WERI-Rb-1 (cell line): Measurements from ENCODE around the gene TKFC.

ENCODE experiments used
- DNase-seq: peaks from one replicate; pipeline ENCODE4 v3.0.0-alpha.2; 2020
- H3K27ac ChIP-seq: fragments of 250-450 bp; sonication (Bioruptor Pico); 2 replicates; pipeline ENCODE4 v1.5.1; 2020; ENCODE audit warnings: mild to moderate bottlenecking, moderate library complexity
- H3K27me3 ChIP-seq: fragments of 250-450 bp; sonication (Bioruptor Pico); 2 replicates; pipeline ENCODE4 v1.5.1; 2021; ENCODE audit warnings: mild to moderate bottlenecking, low read depth, moderate library complexity; ENCODE audit not compliant: insufficient read depth, severe bottlenecking
- H3K36me3 ChIP-seq: fragments of 250-450 bp; sonication (Bioruptor Pico); 2 replicates; pipeline ENCODE4 v1.5.1; 2020; ENCODE audit warnings: mild to moderate bottlenecking, moderate library complexity
- H3K4me3 ChIP-seq: 2 replicates; pipeline ENCODE4 v1.5.1; 2011; ENCODE audit warnings: low read depth, mild to moderate bottlenecking, control low read depth, low read length
- H3K9me3 ChIP-seq: fragments of 250-450 bp; sonication (Bioruptor Pico); 2 replicates; pipeline ENCODE4 v1.5.1; 2021; ENCODE audit warnings: mild to moderate bottlenecking, moderate library complexity; ENCODE audit not compliant: severe bottlenecking
- TF ChIP-seq, protein P1 (sequence below): IDR thresholded peaks from 2 replicates; pipeline ENCODE4 v1.5.1; 2011; ENCODE audit warnings: low read depth, mild to moderate bottlenecking, control low read depth, inconsistent platforms, low read length

Gene TKFC, protein sequence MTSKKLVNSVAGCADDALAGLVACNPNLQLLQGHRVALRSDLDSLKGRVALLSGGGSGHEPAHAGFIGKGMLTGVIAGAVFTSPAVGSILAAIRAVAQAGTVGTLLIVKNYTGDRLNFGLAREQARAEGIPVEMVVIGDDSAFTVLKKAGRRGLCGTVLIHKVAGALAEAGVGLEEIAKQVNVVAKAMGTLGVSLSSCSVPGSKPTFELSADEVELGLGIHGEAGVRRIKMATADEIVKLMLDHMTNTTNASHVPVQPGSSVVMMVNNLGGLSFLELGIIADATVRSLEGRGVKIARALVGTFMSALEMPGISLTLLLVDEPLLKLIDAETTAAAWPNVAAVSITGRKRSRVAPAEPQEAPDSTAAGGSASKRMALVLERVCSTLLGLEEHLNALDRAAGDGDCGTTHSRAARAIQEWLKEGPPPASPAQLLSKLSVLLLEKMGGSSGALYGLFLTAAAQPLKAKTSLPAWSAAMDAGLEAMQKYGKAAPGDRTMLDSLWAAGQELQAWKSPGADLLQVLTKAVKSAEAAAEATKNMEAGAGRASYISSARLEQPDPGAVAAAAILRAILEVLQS

DNA sequence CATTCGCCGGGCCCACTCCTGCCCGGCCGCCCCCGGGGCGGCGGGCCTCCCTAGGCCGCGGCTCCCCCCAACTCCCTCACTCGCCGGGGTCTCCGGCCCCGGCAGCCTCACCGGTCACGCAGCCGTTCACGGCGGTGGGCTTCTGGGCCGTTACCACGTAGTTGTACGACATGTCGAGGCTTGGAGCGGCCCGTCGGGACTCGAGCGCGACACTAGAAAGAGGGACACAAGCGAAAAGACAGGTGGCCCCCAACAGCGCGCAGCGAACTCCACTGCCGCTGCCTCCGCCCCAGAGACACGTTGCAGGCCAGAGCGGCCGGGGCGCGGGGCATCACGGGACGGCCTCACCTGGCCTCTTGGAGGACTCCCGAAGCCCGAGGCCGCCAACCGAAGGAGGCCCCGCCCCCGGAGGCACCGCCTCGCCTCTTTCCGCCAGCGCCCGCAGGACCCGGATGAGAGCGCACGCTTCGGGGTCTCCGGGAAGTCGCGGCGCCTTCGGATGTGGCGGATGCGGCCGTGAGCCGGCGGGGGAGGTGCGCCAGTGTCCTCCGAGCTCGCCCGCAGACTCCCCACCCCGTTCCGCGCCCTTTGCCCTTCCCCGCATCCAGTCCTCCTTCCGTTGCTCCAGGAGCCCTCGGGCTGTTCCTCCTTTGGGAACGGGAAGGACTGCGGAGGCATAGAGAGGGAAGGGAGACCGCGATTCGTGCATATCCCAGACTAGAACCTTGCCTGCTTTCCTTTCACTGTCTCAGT is at the start of gene TKFC, which contains the start of gene DDB1:
Gene TKFC, plus strand, starts transcription at position 432 of the 753 bp plus-strand sequence. CDS start 1,501 bp downstream, outside the sequence.
Gene DDB1, minus strand, starts transcription at position 309 of the 753 bp plus-strand sequence. Its CDS starts 137 bp downstream, at position 172.
- TF ChIP-seq, protein P1, sequence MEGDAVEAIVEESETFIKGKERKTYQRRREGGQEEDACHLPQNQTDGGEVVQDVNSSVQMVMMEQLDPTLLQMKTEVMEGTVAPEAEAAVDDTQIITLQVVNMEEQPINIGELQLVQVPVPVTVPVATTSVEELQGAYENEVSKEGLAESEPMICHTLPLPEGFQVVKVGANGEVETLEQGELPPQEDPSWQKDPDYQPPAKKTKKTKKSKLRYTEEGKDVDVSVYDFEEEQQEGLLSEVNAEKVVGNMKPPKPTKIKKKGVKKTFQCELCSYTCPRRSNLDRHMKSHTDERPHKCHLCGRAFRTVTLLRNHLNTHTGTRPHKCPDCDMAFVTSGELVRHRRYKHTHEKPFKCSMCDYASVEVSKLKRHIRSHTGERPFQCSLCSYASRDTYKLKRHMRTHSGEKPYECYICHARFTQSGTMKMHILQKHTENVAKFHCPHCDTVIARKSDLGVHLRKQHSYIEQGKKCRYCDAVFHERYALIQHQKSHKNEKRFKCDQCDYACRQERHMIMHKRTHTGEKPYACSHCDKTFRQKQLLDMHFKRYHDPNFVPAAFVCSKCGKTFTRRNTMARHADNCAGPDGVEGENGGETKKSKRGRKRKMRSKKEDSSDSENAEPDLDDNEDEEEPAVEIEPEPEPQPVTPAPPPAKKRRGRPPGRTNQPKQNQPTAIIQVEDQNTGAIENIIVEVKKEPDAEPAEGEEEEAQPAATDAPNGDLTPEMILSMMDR = no peak

DNA sequence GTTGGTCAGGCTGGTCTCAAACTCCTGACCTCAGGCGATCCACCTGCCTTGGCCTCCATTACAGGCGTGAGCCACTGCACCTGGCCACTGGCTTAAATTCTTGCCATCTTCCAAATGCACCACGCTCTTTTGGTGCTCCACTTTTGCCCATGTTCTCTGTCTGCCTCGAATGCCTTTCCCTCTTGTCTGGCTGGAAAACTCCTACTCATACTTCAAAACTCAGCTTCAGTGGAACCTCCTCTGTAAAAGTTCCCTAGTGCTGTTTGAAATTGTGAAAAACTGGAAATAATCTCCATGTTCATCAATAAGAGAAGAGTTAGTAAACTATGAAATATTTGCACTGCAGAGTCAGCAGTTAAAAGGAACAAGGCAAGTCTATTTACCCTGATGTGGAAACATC is 49.4 kb upstream of the TKFC start:
- TF ChIP-seq, protein P1 = no peak
- Histone ChIP-seq H3K9me3 (no peaks in the 10 kb centered on the region), H3K36me3 (peaks cover 46% of the 10 kb centered on the region), H3K27me3 (no peaks in the 10 kb centered on the region), H3K27ac (no peak overlapping the region), H3K4me3 (no peak overlapping the region)
- DNase-seq = no peak

More for the DNA sequence above, at the start of gene TKFC, which contains the start of gene DDB1:
- H3K27ac ChIP-seq = peak within 1 kb of the TSS; percentile 92
- H3K4me3 ChIP-seq = peak within 1 kb of the TSS; percentile 98
- H3K27me3 ChIP-seq = no peaks in the 10 kb centered on the region
- H3K9me3 ChIP-seq = no peaks in the 10 kb centered on the region
- H3K36me3 ChIP-seq = peaks cover 38% of the 10 kb centered on the region
- DNase-seq = peak; percentile 97

DNA sequence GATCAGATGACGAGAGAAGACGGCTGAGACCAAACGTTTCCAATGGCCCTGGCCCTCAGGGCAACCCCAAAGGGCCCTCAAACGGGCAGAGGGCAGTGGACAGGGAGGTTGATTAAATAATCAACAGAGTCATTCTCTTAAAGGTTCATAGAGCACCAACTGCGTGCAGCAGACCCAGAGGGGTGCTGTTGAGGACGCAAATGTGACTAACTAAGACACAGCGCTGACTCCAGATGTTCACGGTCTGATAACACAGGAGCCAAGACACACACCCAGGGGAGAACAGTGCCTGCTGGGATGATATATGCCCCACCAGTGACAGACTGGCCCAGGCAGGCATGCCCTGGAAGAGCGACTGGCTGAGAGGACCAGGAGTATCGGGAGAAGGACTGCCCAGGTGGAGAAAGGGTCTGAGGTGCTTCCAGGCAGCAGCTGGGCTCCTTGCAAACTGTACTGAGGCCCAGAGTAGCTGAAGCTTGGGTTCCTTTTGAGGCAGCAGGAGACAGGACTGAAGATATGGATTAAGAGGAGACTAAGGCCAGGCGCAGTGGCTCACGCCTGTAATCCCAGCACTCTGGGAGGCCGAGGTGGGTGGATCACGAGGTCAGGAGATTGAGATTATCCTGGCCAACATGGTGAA is 45.6 kb upstream of the TKFC start:
- peak; percentile 40 for DNase-seq
- H3K27ac ChIP-seq = no peak overlapping the region
- no peak overlapping the region for H3K4me3 ChIP-seq
- H3K9me3 ChIP-seq = no peaks in the 10 kb centered on the region
- no peaks in the 10 kb centered on the region for H3K27me3 ChIP-seq
- H3K36me3 ChIP-seq = peaks cover 48% of the 10 kb centered on the region
- TF ChIP-seq, protein P1 = no peak

DNA sequence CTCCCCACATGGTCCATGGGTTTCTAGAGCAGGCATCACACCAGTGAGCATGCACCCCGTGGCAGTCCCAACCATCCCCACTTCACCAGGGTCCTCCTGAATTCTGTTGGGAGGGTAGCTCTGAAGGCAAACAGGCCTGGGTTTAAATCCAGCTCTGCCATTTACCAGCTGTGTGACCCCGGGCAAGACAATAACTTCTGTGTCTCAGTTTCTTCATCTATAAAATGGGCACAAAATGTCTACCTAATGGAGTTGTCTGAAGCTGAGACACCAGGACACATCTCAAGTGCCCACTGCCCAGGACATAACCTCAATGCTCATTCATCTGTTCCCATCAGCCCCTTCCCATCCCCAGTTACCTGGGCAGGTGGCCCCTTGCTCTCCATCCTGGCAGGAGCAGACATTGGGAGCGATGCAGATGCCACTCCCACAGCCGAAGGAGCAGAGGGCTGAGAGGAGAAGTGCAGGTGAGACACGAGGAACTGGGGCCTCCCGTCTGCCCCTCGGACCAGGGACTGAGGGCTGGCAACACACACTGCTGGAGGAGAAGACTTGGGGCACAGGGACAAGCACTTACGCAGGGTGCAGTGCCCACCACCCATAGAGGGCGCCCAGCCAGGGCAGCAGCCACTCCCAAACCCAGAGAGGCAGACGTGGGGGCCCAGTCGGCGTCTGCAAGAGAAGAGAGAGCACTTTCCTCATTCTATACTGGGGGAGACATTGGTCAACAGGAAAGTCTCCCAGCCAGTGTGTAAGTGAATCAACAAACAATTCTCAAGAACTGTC is 41.9 kb upstream of the TKFC start:
- H3K36me3 ChIP-seq = peaks cover 19% of the 10 kb centered on the region
- no peak overlapping the region for H3K27ac ChIP-seq
- DNase-seq = no peak
- H3K4me3 ChIP-seq = no peak overlapping the region
- H3K9me3 ChIP-seq = no peaks in the 10 kb centered on the region
- no peaks in the 10 kb centered on the region for H3K27me3 ChIP-seq
- TF ChIP-seq, protein P1 = peak; percentile 33; the same call in 1 of the 2 replicates

DNA sequence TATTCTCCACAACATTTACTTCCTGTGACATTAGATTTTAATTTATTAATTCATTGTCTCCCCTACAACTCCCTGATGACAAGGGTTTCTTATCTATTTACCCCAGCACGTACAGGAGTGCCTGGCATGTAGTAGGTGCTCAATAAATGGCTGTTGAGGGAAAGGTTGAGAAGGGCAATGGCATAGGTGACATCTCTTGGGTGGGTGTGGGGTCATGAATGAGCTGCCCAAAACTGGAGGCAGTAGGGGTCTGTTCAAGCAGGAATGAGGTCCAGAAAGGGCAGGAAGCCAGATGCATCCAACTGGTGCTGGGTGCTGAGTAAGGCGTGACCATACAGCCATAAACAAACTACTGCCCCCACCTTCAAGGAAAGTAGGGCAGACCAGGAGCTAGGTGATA is 40.7 kb upstream of the TKFC start:
- Histone ChIP-seq H3K36me3 (peaks cover 17% of the 10 kb centered on the region), H3K4me3 (no peak overlapping the region), H3K27me3 (no peaks in the 10 kb centered on the region), H3K27ac (no peak overlapping the region), H3K9me3 (no peaks in the 10 kb centered on the region)
- no peak for DNase-seq
- TF ChIP-seq, protein P1 = no peak
